GM12873 (cell line): ENCODE measurements around the gene OR4D1.

Experiments
- CTCF ChIP-seq: IDR thresholded peaks from 2 replicates; pipeline ENCODE4 v1.5.1; 2012; ENCODE audit warnings: low read depth, mild to moderate bottlenecking, moderate library complexity, low read length, control low read depth; ENCODE audit not compliant: insufficient read depth; ENCODE audit errors: missing control alignments

OR4D1 gene

GRCh38 chr17:58196610-58197009 is 48.4 kb downstream of the OR4D1 start:
- TF ChIP-seq CTCF, result no peak

GRCh38 chr17:58200024-58200633 is 51.9 kb downstream of the OR4D1 start:
- TF ChIP-seq CTCF, result peak; percentile 83

GRCh38 chr17:58202859-58203258 is 54.7 kb downstream of the OR4D1 start:
- TF ChIP-seq CTCF, result no peak

GRCh38 chr17:58204796-58205195 is 56.6 kb downstream of the OR4D1 start:
- TF ChIP-seq CTCF, result no peak

- no peak for TF ChIP-seq CTCF
These were observed 57.8 kb downstream of the OR4D1 start for GRCh38 chr17:58205936-58206335.

- TF ChIP-seq CTCF, result no peak
These were observed 59.3 kb downstream of the OR4D1 start for GRCh38 chr17:58207451-58207850.

GRCh38 chr17:58208344-58208743 is 60.2 kb downstream of the OR4D1 start:
- TF ChIP-seq CTCF, result no peak
